A204.1 (cell line): ENCODE results near the gene DMAC2.
A peak's percentile ranks its signal among the peaks of the same experiment; 100 is the strongest.
"Not testable (repeated sequence)": the region's sequence is repeated elsewhere in the genome, so short reads cannot be mapped to it uniquely, and the experiment has no call there.

Experiments
- FAIRE-seq: peaks from 2 replicates; lab custom pipeline; 2012; peaks lifted over from hg19 to GRCh38; lab: Jason Lieb, UNC

DMAC2 gene

DNA sequence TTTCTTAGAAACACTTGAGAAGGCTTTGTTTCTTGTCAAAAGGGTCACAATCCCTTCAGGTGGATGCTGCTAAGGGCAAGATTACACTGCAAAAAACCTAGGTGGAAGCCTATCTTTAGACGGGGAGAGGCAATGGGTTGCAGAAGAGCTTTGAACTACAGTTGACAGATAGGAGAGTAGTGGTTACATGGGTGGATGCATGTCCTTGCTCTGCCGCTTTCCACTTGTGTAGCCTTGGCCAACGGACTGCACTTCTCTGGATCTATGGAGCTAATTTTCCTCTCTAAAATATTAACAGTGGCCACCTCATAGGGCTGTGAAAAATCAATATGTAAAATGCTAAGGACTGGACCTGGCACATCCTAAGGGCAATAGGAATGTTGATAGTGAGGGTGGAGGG lies 41.1 kb downstream of the DMAC2 start:
- FAIRE-seq = no peak

GRCh38 chr19:41398050-41398418 lies 41.7 kb downstream of the DMAC2 start:
- FAIRE-seq = no peak

GRCh38 chr19:41397086-41398049 lies 42.3 kb downstream of the DMAC2 start, which contains the start of the genes BCKDHA and EXOSC5:
TSS of gene BCKDHA (plus strand) at chr19:41397818. CDS start at chr19:41397828, 10 bp downstream.
TSS of gene EXOSC5 (minus strand) at chr19:41397359. CDS start at chr19:41397328, 31 bp downstream.
- FAIRE-seq = peak; percentile 98

- no peak for FAIRE-seq
Measured at GRCh38 chr19:41395355-41395754, 44.4 kb downstream of the DMAC2 start.

- FAIRE-seq = no peak
Measured at GRCh38 chr19:41392775-41393174, 46.9 kb downstream of the DMAC2 start.

GRCh38 chr19:41391618-41392017 lies 48.1 kb downstream of the DMAC2 start:
- no peak for FAIRE-seq

GRCh38 chr19:41386442-41386841 lies 53.3 kb downstream of the DMAC2 start:
- no peak for FAIRE-seq

DNA sequence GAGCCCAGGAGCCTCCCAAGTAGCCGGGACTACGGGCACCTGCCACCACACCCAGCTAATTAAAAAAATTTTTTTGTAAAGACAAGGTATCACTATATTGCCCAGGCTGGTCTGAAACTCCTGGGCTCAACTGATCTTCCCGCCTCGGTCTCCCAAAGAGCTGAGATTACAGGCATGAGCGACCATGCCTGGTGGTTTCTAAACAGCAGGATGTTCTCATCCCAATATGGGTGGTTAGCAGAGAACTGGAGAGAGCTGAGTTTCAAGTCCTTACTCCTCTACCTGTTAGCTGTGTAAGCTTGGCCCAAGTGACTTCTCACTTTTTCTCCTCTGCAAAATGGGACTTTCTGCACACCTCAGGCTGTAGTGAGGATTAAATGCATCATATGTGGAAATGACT lies 55.4 kb downstream of the DMAC2 start:
- FAIRE-seq = no peak

- FAIRE-seq = not testable (repeated sequence)
Measured at GRCh38 chr19:41381536-41381935, 58.2 kb downstream of the DMAC2 start.
